Central memory CD4-positive, alpha-beta T cell (primary cell): Measurements from ENCODE around the gene FLNC.

Source experiments
- DNase-seq: peaks from one replicate; pipeline ENCODE4 v3.0.0; 2022

The FLNC gene

GRCh38 chr7:128894101-128894440 lies 63.9 kb downstream of the FLNC start:
- DNase-seq = no peak

GRCh38 chr7:128895320-128895719 lies 65.1 kb downstream of the FLNC start:
- no peak for DNase-seq

- DNase-seq = no peak
Measured at GRCh38 chr7:128899392-128899791, 69.2 kb downstream of the FLNC start.

- DNase-seq = no peak
Measured at GRCh38 chr7:128900237-128900636, 70.0 kb downstream of the FLNC start.

- DNase-seq = no peak
Measured at GRCh38 chr7:128902761-128903585, 72.8 kb downstream of the FLNC start.

GRCh38 chr7:128903621-128904361 lies 73.6 kb downstream of the FLNC start:
- no peak for DNase-seq

- DNase-seq = peak; percentile 59
Measured at GRCh38 chr7:128904381-128905197, 74.4 kb downstream of the FLNC start.

GRCh38 chr7:128906001-128906765 lies 76.0 kb downstream of the FLNC start:
- no peak for DNase-seq

- no peak for DNase-seq
Measured at GRCh38 chr7:128906766-128907559, 76.8 kb downstream of the FLNC start.
